Measurements from ENCODE around the gene OR1J2.

DNA sequence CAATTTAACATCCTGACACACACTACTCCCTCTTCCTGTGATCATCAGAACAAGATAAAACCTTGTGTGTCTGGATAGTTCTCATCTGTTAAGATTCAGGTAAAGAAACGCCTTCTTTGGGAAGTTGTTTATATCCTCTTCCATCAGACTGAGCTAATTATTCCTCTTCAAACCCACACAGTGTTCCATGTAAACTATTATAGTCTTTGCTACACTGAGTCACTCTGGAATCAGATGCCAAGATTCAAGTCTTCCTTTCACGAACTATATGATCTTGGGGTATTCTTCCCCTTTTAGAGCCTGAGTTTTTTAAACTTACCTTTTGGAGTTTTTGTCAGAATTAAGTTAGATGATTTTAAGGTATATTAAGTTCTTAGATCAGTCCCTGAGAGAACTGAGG is 34.9 kb upstream of the OR1J2 start:
- TF ChIP-seq, protein P1, sequence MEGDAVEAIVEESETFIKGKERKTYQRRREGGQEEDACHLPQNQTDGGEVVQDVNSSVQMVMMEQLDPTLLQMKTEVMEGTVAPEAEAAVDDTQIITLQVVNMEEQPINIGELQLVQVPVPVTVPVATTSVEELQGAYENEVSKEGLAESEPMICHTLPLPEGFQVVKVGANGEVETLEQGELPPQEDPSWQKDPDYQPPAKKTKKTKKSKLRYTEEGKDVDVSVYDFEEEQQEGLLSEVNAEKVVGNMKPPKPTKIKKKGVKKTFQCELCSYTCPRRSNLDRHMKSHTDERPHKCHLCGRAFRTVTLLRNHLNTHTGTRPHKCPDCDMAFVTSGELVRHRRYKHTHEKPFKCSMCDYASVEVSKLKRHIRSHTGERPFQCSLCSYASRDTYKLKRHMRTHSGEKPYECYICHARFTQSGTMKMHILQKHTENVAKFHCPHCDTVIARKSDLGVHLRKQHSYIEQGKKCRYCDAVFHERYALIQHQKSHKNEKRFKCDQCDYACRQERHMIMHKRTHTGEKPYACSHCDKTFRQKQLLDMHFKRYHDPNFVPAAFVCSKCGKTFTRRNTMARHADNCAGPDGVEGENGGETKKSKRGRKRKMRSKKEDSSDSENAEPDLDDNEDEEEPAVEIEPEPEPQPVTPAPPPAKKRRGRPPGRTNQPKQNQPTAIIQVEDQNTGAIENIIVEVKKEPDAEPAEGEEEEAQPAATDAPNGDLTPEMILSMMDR (IDR thresholded peaks at IDR 0.05), result no peak
- TF ChIP-seq POLR2A (IDR thresholded peaks at IDR 0.05) (no peak), POLR2AphosphoS5 (IDR thresholded peaks at IDR 0.05) (no peak), EP300 (IDR thresholded peaks at IDR 0.05) (no peak)

Data from suprapubic skin (tissue), 4 donors.